GM23338 (cell line): Measurements from ENCODE around the gene DPF3.

ENCODE experiments used
- CREB1 ChIP-seq: fragments of 250-450 bp; sonication (Bioruptor Pico); IDR thresholded peaks from 2 replicates; pipeline ENCODE4 v1.5.0; 2020; ENCODE audit warnings: low read depth, mild to moderate bottlenecking, moderate library complexity
- CTCF ChIP-seq, 2 experiments: fragments of 200-600 bp in 1 of 2; sonication (generic) in 1 of 2; conservative IDR thresholded peaks; 2 replicates each; pipeline versions ENCODE4 v1.5.1 to v1.6.1; 2016 to 2017; ENCODE audit warnings: antibody characterized with exemption in 2 of 2, low read depth in 2 of 2, mild to moderate bottlenecking in 2 of 2, moderate library complexity in 1 of 2
- ETS1 ChIP-seq: IDR thresholded peaks from 2 replicates; pipeline ENCODE4 v1.6.1; 2016; ENCODE audit warnings: antibody characterized with exemption
- EZH2 ChIP-seq: fragments of 200-600 bp; sonication (generic); IDR thresholded peaks from one replicate; pipeline ENCODE4 v1.8.0; 2017; ENCODE audit warnings: antibody characterized with exemption, mild to moderate bottlenecking, low read depth; ENCODE audit not compliant: unreplicated experiment
- EZH2phosphoT487 ChIP-seq: fragments of 200-600 bp; sonication (generic); IDR thresholded peaks from one replicate; pipeline ENCODE4 v1.8.1; 2018; ENCODE audit warnings: antibody characterized with exemption; ENCODE audit not compliant: unreplicated experiment
- NANOG ChIP-seq: IDR thresholded peaks from 2 replicates; pipeline ENCODE4 v1.6.1; 2016; ENCODE audit warnings: antibody characterized with exemption, borderline replicate concordance
- POLR2AphosphoS5 ChIP-seq: IDR thresholded peaks from 2 replicates; pipeline ENCODE4 v1.6.1; 2016; ENCODE audit warnings: antibody characterized with exemption, low read depth
- REST ChIP-seq: IDR thresholded peaks from one replicate; pipeline ENCODE4 v1.6.1; 2018; ENCODE audit warnings: antibody characterized with exemption; ENCODE audit not compliant: unreplicated experiment
- STAT1 ChIP-seq: IDR thresholded peaks from one replicate; pipeline ENCODE4 v1.6.1; 2016; ENCODE audit warnings: antibody characterized with exemption; ENCODE audit not compliant: unreplicated experiment
- ZNF114 ChIP-seq: fragments of 250-450 bp; sonication (Bioruptor Pico); IDR thresholded peaks from 2 replicates; pipeline ENCODE4 v1.5.0; 2020; ENCODE audit warnings: mild to moderate bottlenecking, moderate library complexity
- ZNF331 ChIP-seq: fragments of 250-450 bp; sonication (Bioruptor Pico); IDR thresholded peaks from 2 replicates; pipeline ENCODE4 v1.5.0; 2020; ENCODE audit warnings: low read depth, mild to moderate bottlenecking, moderate library complexity

- TF ChIP-seq CTCF (conservative IDR thresholded peaks at IDR 0.05; ENCODE audit: low read depth in 2 of 2) (no peak), EZH2 (no peak), POLR2AphosphoS5 (no peak), CREB1 (CRISPR knock-in tag) (no peak), REST (no peak), ETS1 (no peak), EZH2phosphoT487 (no peak), NANOG (no peak), STAT1 (no peak), ZNF114 (CRISPR knock-in tag) (no peak), ZNF331 (CRISPR knock-in tag) (no peak)
Observed at GRCh38 chr14:72686101-72686500, 207.8 kb downstream of the DPF3 start.
